B cell (primary cell): ENCODE data around the gene FNDC3A. TPM values are rescaled to one million over a fixed set of nuclear protein-coding genes. Genes with fewer than 3 reads are reported as not detected.
A peak's percentile ranks its signal among the peaks of the same experiment; 100 is the strongest.

ENCODE experiments used
- ATAC-seq: fragments of 200-7000 bp; cut with Tn5 transposase; one replicate; pipeline ENCODE4 v1.10.0; 2021; ENCODE audit warnings: low read depth, mild to moderate bottlenecking, moderate number of reproducible peaks, moderate library complexity
- CTCF ChIA-PET: fragments of 350-600 bp; sonication (Branson Sonifier 250); formaldehyde crosslinking; loops from one replicate; lab custom pipeline; 2021; ENCODE audit warnings: antibody characterized with exemption, inconsistent platforms; lab: Charles Lee
- POLR2A ChIA-PET: fragments of 350-600 bp; sonication (Branson Sonifier 250); formaldehyde crosslinking; loops from one replicate; lab custom pipeline; 2021; ENCODE audit warnings: antibody characterized with exemption; lab: Charles Lee
- DNase-seq: peaks from one replicate; pipeline ENCODE4 v3.0.0; 2013
- H2AFZ ChIP-seq: 2 replicates; pipeline ENCODE4 v1.6.1; 2012; ENCODE audit warnings: mild to moderate bottlenecking, low read depth, low read length; ENCODE audit not compliant: insufficient read depth, poor library complexity, severe bottlenecking
- H3K27ac ChIP-seq, 2 donors: 1 replicate in 1 of 2; 2 replicates in 1 of 2; pipeline ENCODE4 v1.5.1; 2012 to 2013; ENCODE audit warnings: low read length in 2 of 2, mild to moderate bottlenecking in 2 of 2, moderate library complexity in 1 of 2
- H3K27me3 ChIP-seq, 4 experiments: fragments of 200-600 bp in 1 of 4; sonication (generic) in 1 of 4; replicated peaks in 1 of 4; 1 replicate in 2 of 4; 2 replicates in 2 of 4; pipeline versions ENCODE4 v1.6.1 to v1.7.0; 2013 to 2016; ENCODE audit warnings: low read length in 3 of 4, mild to moderate bottlenecking in 2 of 4, mixed read lengths in 1 of 4, moderate library complexity in 1 of 4; ENCODE audit not compliant: insufficient read depth in 4 of 4, control insufficient read depth in 3 of 4; ENCODE audit errors: control extremely low read depth in 1 of 4
- H3K36me3 ChIP-seq, 2 experiments: replicated peaks in 1 of 2; 1 replicate in 1 of 2; 2 replicates in 1 of 2; pipeline versions ENCODE4 v1.6.1 to v1.7.1; 2013; ENCODE audit warnings: low read length in 1 of 2; ENCODE audit not compliant: insufficient read depth in 2 of 2, control insufficient read depth in 1 of 2; ENCODE audit errors: control extremely low read depth in 1 of 2, extremely low read depth in 1 of 2
- H3K4me1 ChIP-seq, 2 donors: fragments of 200-600 bp in 1 of 2; sonication (generic) in 1 of 2; 1 replicate in 1 of 2; 2 replicates in 1 of 2; pipeline versions ENCODE4 v1.5.1 to v1.6.1; 2013 to 2017; ENCODE audit warnings: low read length in 2 of 2; ENCODE audit not compliant: control insufficient read depth in 2 of 2, insufficient read depth in 2 of 2
- H3K4me2 ChIP-seq: replicated peaks from 2 replicates; pipeline ENCODE3; 2012; ENCODE audit warnings: mild to moderate bottlenecking, low read depth, low read length; ENCODE audit not compliant: poor library complexity, severe bottlenecking
- H3K4me3 ChIP-seq, 5 experiments: fragments of 200-600 bp in 1 of 5; sonication (generic) in 1 of 5; 1 replicate in 3 of 5; 2 replicates in 2 of 5; pipeline versions ENCODE4 v1.5.1 to v1.7.0; 2011 to 2016; ENCODE audit warnings: low read length in 4 of 5, mild to moderate bottlenecking in 4 of 5, low read depth in 2 of 5, control low read depth in 1 of 5, moderate library complexity in 1 of 5; ENCODE audit not compliant: insufficient read depth in 1 of 5; ENCODE audit errors: control extremely low read depth in 1 of 5, extremely low read depth in 1 of 5
- H3K79me2 ChIP-seq: fragments of 200-600 bp; sonication (generic); one replicate; pipeline ENCODE4 v1.6.0; 2016; ENCODE audit warnings: low read length; ENCODE audit not compliant: control insufficient read depth, insufficient read depth
- H3K9ac ChIP-seq: fragments of 200-600 bp; sonication (generic); 2 replicates; pipeline ENCODE4 v1.6.1; 2017; ENCODE audit warnings: mild to moderate bottlenecking, low read length, moderate library complexity
- H3K9me3 ChIP-seq, 3 donors: one replicate each; pipeline versions ENCODE4 v1.6.1 to v1.7.1; 2013; ENCODE audit warnings: low read length in 2 of 3; ENCODE audit not compliant: control insufficient read depth in 2 of 3, insufficient read depth in 1 of 3; ENCODE audit errors: control extremely low read depth in 1 of 3
- H4K20me1 ChIP-seq: 2 replicates; pipeline ENCODE4 v1.6.0; 2012; ENCODE audit warnings: mild to moderate bottlenecking, low read length; ENCODE audit not compliant: insufficient read depth, control insufficient read depth, poor library complexity, severe bottlenecking
- H3K27ac Mint-ChIP-seq: one replicate; pipeline ENCODE4 v1.8.0; 2021; ENCODE audit warnings: mixed read lengths
- H3K27me3 Mint-ChIP-seq: one replicate; pipeline ENCODE4 v1.8.0; 2021; ENCODE audit warnings: mixed read lengths
- H3K4me1 Mint-ChIP-seq: one replicate; pipeline ENCODE4 v1.8.0; 2021; ENCODE audit warnings: mixed read lengths
- H3K4me3 Mint-ChIP-seq: one replicate; pipeline ENCODE4 v1.8.0; 2021; ENCODE audit warnings: mixed read lengths
- H3K9me3 Mint-ChIP-seq: one replicate; pipeline ENCODE4 v1.8.0; 2022; ENCODE audit warnings: mixed read lengths; ENCODE audit not compliant: insufficient read depth
- CTCF ChIP-seq: fragments of 200-600 bp; IDR thresholded peaks from one replicate; pipeline ENCODE4 v1.8.0; 2022; ENCODE audit warnings: antibody characterized with exemption, mild to moderate bottlenecking
- EZH2 ChIP-seq: IDR thresholded peaks from 2 replicates; pipeline ENCODE4 v1.6.1; 2012; ENCODE audit warnings: borderline replicate concordance, low read depth, mild to moderate bottlenecking, moderate library complexity, low read length; ENCODE audit not compliant: insufficient read depth, poor library complexity, severe bottlenecking
- WGBS: methylation state at CpG from one replicate; pipeline ENCODE4 v1.1.5; 2013; ENCODE audit warnings: missing lambda C conversion rate; ENCODE audit not compliant: insufficient coverage; 5-methylcytosine and 5-hydroxymethylcytosine counted together
- intact Hi-C: fragments of 100-400 bp; cut with micrococcal nuclease; formaldehyde crosslinking; loops from one replicate; pipeline ENCODE4 v1.10.0; 2022
- polyA plus RNA-seq: library from polyadenylated mRNA; depleted of rRNA; stranded (reverse); fragments of >200 nt; gene quantifications from 2 replicates; pipeline ENCODE4 v1.2.3, GENCODE V29; 2012
- total RNA-seq, 2 donors: library from RNA; stranded (reverse); fragments of 120-200 nt in 1 of 2; gene quantifications; 1 replicate in 1 of 2; 2 replicates in 1 of 2; pipeline versions ENCODE4 v1.2.3 to v1.2.4, GENCODE V29; 2013 to 2022

FNDC3A gene
- total and polyA plus RNA-seq, 2 donors (not counting 1 experiment from before 2014, with no cell fraction given) = 13.5 to 37.1 TPM

GRCh38 chr13:49219647-49220035 is 243.9 kb downstream of the FNDC3A start:
- peaks cover 30% of the 10 kb centered on the region for H3K4me1 Mint-ChIP-seq

More at GRCh38 chr13:49219647-49220035, 243.9 kb downstream of the FNDC3A start:
- no peaks in the 10 kb centered on the region for H3K36me3 ChIP-seq
- peak overlapping the region in 4 of 5 experiments; percentile 34 to 62 (median 40) for H3K4me3 ChIP-seq
- ChIA-PET CTCF (interaction anchor here (1.1 kb wide), 1 partner anchor 17 kb away, joined by 4 read pairs; no protein-coding TSS in a partner anchor), POLR2A (no interaction called here)
- TF ChIP-seq CTCF (no peak), EZH2 (no peak)
- no peak overlapping the region for H3K27ac ChIP-seq
- peaks cover 58% of the 10 kb centered on the region for H3K27me3 Mint-ChIP-seq
- DNase-seq (no peak), ATAC-seq (no peak)
- peaks cover 25 to 31% of the 10 kb centered on the region in 2 donors for H3K4me1 ChIP-seq
- H3K79me2 ChIP-seq = no peaks in the 10 kb centered on the region
- H3K27me3 ChIP-seq = peaks cover 0 to 44% (median 30%) of the 10 kb centered on the region in 4 experiments
- intact Hi-C loops = no loop called here
- H3K9me3 ChIP-seq = peaks cover 0 to 35% (median 0%) of the 10 kb centered on the region in 3 donors
- H3K4me2 ChIP-seq = peak overlapping the region; percentile 76
- no peaks in the 10 kb centered on the region for H4K20me1 ChIP-seq
- WGBS = 11% methylated on average over 13 of the region's 17 CpGs
- H2AFZ ChIP-seq = peak overlapping the region; percentile 78
- H3K4me3 Mint-ChIP-seq = peak overlapping the region; percentile 78
- H3K27ac Mint-ChIP-seq = no peak overlapping the region
- no peaks in the 10 kb centered on the region for H3K9me3 Mint-ChIP-seq
- H3K9ac ChIP-seq = peak overlapping the region; percentile 50
